Measurements from ENCODE around the gene LARP6. TPM values are rescaled to one million over a fixed set of nuclear protein-coding genes. Genes with fewer than 3 reads are reported as not detected.
"Not testable (repeated sequence)": the region's sequence is repeated elsewhere in the genome, so short reads cannot be mapped to it uniquely, and the experiment has no call there.

Gene LARP6
- 59.1 and 81.5 TPM in 2 replicates for total RNA-seq (2014; rRNA removed; shearing (Covaris generic))

DNA sequence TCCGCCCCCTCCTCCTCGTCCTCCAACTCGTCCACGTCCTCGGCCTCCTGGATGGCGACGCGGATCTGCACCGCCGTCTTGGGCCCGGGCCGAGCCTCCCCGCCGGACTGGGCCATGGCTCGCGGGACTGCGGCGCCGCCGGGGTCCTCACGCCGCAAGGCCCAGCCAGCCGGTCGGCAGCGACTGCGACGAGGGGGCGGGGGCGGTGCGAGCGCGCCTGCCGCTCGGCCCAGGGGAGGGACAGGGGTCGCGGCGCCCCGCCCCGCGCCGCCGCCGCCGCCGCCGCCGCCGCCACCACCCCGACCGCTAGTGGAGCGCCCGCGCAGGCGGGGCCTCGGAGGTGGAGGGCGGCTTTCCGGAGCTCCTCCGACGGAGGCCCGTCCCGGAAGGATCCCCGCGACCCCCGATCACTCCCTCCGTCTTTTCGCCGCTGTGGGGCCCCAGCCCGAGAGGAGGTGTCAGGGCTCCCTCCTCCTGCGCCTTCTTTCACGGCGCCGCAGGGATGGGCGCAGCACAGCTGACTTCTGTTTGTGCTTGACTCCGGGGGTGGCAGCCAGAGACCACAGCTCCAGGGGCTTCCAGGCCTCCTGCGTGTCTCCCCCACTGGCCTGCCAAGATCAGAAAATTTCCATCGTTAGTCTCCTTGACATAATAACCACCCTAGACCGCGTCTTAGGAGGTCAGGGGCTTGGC lies at the start of gene LARP6:
Gene LARP6, minus strand, starts transcription at position 185 of the 693 bp plus-strand sequence. Its CDS starts 69 bp downstream, at position 116.
- Histone ChIP-seq H3K36me3 (peaks cover 38% of the 10 kb centered on the region), H3K27ac (peak within 1 kb of the TSS; percentile 84), H3K4me1 (replicated peaks) (peaks cover 62% of the 10 kb centered on the region), H3K4me3 (peak within 1 kb of the TSS; percentile 99), H3K27me3 (replicated peaks) (no peaks in the 10 kb centered on the region), H3K9me3 (replicated peaks) (no peaks in the 10 kb centered on the region)
- peak; percentile 70 to 71 for DNase-seq (ENCODE audit: low read depth in 1 of 2, low spot score in 2 of 2)

DNA sequence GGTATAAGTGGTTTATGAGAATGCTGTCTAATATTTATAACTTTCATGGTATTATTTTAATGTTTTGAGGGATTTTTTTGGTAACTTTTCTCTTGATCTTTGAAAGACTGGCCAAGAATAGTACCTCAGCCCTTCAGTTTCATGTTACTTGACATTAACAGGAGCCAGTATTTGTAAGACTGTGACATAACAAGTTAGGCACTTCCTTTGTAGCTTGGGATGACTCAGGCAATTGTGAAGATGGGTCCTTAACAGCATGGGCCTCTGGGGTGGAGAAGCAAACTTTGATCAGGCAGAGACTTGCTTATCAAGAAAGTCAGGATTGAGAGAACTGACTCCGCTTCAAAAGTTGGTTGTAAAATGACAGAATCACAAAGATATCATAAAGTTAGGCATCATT lies 48.1 kb upstream of the LARP6 start:
- Histone ChIP-seq H3K4me3 (no peak overlapping the region), H3K27me3 (replicated peaks) (no peaks in the 10 kb centered on the region), H3K4me1 (replicated peaks) (peaks cover 17% of the 10 kb centered on the region), H3K9me3 (replicated peaks) (peaks cover 2% of the 10 kb centered on the region; the same call in 1 of the 2 replicates), H3K27ac (peak overlapping the region; percentile 70), H3K36me3 (peaks cover 7% of the 10 kb centered on the region; the same call in 1 of the 2 replicates)
- peak; percentile 56 to 63 for DNase-seq (ENCODE audit: low read depth in 1 of 2, low spot score in 2 of 2)

GRCh38 chr15:70892912-70893560 lies 39.1 kb upstream of the LARP6 start:
- Histone ChIP-seq H3K4me3 (peak overlapping the region; percentile 79), H3K36me3 (0 out of 2 replicates have a peak, but pooled peaks cover 10% of the 10 kb centered on the region), H3K4me1 (replicated peaks) (peaks cover 16% of the 10 kb centered on the region), H3K9me3 (replicated peaks) (no peaks in the 10 kb centered on the region), H3K27ac (peak overlapping the region; percentile 79), H3K27me3 (replicated peaks) (no peaks in the 10 kb centered on the region)
- DNase-seq (ENCODE audit: low read depth in 1 of 2, low spot score in 2 of 2): no peak

DNA sequence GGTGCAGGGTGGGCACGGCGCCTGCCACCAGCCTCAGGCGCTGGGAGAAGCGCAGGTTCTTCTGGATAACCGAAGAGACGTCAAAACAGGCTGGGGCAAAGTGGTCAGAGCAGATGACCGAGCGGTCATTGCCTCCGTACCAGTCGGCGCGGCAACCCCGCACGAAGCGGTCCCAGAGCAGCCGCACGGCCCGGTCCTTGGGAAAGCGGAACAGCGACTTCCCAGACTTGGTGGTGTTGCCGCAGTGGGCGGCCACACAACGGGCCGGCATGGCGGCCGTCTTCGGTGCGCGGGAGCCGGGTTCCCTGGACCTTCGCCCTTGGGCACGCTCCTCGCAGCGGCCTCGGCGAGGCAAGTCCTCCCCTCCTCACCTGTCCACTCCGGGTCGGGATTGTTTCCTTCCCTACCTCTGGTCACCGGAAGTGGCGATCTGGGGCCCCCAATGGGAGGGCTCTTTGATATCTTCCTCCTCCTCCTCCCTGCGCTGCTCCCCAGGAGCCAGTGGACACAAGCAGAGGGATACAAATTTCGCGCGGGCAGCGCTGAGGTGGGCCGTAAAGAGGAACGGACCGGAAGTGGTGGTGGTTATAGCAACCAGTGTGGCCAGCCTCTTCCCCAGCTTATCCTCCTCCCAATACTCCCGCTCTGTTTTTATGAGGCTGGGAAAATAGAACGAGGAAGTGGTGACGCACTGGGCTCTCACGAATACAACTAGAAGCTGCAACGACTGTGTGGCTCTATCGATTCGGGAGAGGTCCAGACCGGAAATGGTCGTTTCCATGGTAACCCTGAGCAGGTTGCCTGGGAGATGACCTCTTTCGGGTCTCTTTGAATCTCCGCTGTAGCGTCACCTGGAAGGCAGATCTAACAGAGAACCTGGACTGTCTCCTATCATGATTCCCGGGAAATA lies 38.3 kb upstream of the LARP6 start, which contains the start of the genes LRRC49 and THAP10:
Gene LRRC49, plus strand, starts transcription at position 825 of the 910 bp plus-strand sequence. Its CDS starts 69 bp downstream, at position 894.
Gene THAP10, minus strand, starts transcription at position 432 of the 910 bp plus-strand sequence. Its CDS starts 161 bp downstream, at position 271.
- Histone ChIP-seq H3K27me3 (replicated peaks) (no peaks in the 10 kb centered on the region), H3K36me3 (0 out of 2 replicates have a peak, but pooled peaks cover 10% of the 10 kb centered on the region), H3K4me1 (replicated peaks) (peaks cover 16% of the 10 kb centered on the region), H3K27ac (peak within 1 kb of the TSS; percentile 79), H3K4me3 (peak within 1 kb of the TSS; percentile 79), H3K9me3 (replicated peaks) (no peaks in the 10 kb centered on the region)
- peak; percentile 95 to 97 for DNase-seq (ENCODE audit: low read depth in 1 of 2, low spot score in 2 of 2)

GRCh38 chr15:70882361-70882760 lies 28.4 kb upstream of the LARP6 start:
- Histone ChIP-seq H3K4me3 (no peak overlapping the region), H3K36me3 (no peaks in the 10 kb centered on the region), H3K27ac (no peak overlapping the region), H3K9me3 (replicated peaks) (no peaks in the 10 kb centered on the region), H3K4me1 (replicated peaks) (peaks cover 5% of the 10 kb centered on the region), H3K27me3 (replicated peaks) (no peaks in the 10 kb centered on the region)
- no peak for DNase-seq (ENCODE audit: low read depth in 1 of 2, low spot score in 2 of 2)

GRCh38 chr15:70880781-70881180 lies 26.8 kb upstream of the LARP6 start:
- no peak for DNase-seq (ENCODE audit: low read depth in 1 of 2, low spot score in 2 of 2)
- no peaks in the 10 kb centered on the region for H3K9me3 ChIP-seq (replicated peaks)
- no peaks in the 10 kb centered on the region for H3K36me3 ChIP-seq
- no peaks in the 10 kb centered on the region for H3K27me3 ChIP-seq (replicated peaks)
- H3K27ac ChIP-seq: no peak overlapping the region
- H3K4me3 ChIP-seq: no peak overlapping the region
- H3K4me1 ChIP-seq (replicated peaks): peaks cover 5% of the 10 kb centered on the region

- DNase-seq (ENCODE audit: low read depth in 1 of 2, low spot score in 2 of 2): no peak
- Histone ChIP-seq H3K4me3 (no peak overlapping the region), H3K4me1 (replicated peaks) (peaks cover 10% of the 10 kb centered on the region), H3K27me3 (replicated peaks) (no peaks in the 10 kb centered on the region), H3K36me3 (no peaks in the 10 kb centered on the region), H3K9me3 (replicated peaks) (no peaks in the 10 kb centered on the region), H3K27ac (no peak overlapping the region)
Observed at GRCh38 chr15:70879401-70879800, 25.4 kb upstream of the LARP6 start.

- no peak overlapping the region for H3K27ac ChIP-seq
- peaks cover 10% of the 10 kb centered on the region for H3K4me1 ChIP-seq (replicated peaks)
- no peaks in the 10 kb centered on the region for H3K27me3 ChIP-seq (replicated peaks)
- no peak for DNase-seq (ENCODE audit: low read depth in 1 of 2, low spot score in 2 of 2)
- H3K4me3 ChIP-seq: no peak overlapping the region
- no peaks in the 10 kb centered on the region for H3K9me3 ChIP-seq (replicated peaks)
- H3K36me3 ChIP-seq: no peaks in the 10 kb centered on the region
Observed at GRCh38 chr15:70876683-70877082, 22.7 kb upstream of the LARP6 start.

DNA sequence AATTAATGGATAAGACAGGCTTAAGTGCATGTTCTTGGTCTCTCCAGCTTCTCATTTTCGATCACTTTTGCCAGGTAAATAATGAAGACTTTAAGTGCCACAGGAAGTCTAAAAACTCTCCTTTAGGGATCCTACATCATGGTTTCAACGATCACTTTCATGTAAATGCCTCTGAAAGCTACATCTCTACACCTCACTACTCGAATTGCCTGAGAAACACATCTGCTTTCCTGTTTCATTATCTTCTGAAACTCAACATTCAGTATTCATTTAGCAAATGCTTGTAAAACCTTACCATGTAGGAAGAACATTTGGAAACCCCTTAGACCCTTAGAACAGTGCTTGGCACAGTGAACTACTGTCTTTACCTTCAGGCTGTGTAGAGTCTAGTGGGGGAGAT lies 22.1 kb upstream of the LARP6 start:
- no peak overlapping the region for H3K4me3 ChIP-seq
- no peaks in the 10 kb centered on the region for H3K36me3 ChIP-seq
- DNase-seq (ENCODE audit: low read depth in 1 of 2, low spot score in 2 of 2): no peak
- H3K27me3 ChIP-seq (replicated peaks): no peaks in the 10 kb centered on the region
- H3K27ac ChIP-seq: no peak overlapping the region
- H3K9me3 ChIP-seq (replicated peaks): no peaks in the 10 kb centered on the region
- H3K4me1 ChIP-seq (replicated peaks): peaks cover 10% of the 10 kb centered on the region

GRCh38 chr15:70875001-70875782 lies 21.2 kb upstream of the LARP6 start:
- no peak overlapping the region for H3K27ac ChIP-seq
- H3K4me3 ChIP-seq: no peak overlapping the region
- no peaks in the 10 kb centered on the region for H3K9me3 ChIP-seq (replicated peaks)
- peaks cover 17% of the 10 kb centered on the region for H3K4me1 ChIP-seq (replicated peaks)
- no peaks in the 10 kb centered on the region for H3K36me3 ChIP-seq
- peak in 1 of 2 experiments; percentile 37 for DNase-seq (ENCODE audit: low read depth in 1 of 2, low spot score in 2 of 2)
- no peaks in the 10 kb centered on the region for H3K27me3 ChIP-seq (replicated peaks)

- H3K9me3 ChIP-seq (replicated peaks): no peaks in the 10 kb centered on the region
- no peaks in the 10 kb centered on the region for H3K36me3 ChIP-seq
- H3K27ac ChIP-seq: no peak overlapping the region
- no peaks in the 10 kb centered on the region for H3K27me3 ChIP-seq (replicated peaks)
- H3K4me1 ChIP-seq (replicated peaks): peaks cover 30% of the 10 kb centered on the region
- no peak overlapping the region for H3K4me3 ChIP-seq
- DNase-seq (ENCODE audit: low read depth in 1 of 2, low spot score in 2 of 2): no peak
Observed at GRCh38 chr15:70873232-70874054, 19.5 kb upstream of the LARP6 start.

DNA sequence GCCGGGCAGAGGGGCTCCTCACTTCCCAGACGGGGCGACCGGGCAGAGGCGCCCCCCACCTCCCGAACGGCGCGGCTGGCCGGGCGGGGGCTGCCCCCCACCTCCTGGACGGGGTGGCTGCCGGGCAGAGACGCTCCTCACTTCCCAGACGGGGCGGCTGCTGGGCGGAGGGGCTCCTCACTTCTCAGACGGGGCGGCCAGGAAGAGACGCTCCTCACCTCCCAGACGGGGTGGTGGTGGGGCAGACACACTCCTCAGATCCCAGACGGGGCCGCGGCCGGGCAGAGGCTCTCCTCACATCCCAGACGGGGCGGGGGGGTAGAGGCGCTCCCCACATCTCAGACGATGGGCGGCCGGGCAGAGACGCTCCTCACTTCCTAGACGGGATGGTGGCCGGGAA lies 17.5 kb upstream of the LARP6 start:
- not testable (repeated sequence) for H3K9me3 ChIP-seq (replicated peaks); H3K27me3 ChIP-seq (replicated peaks); H3K36me3 ChIP-seq; H3K4me3 ChIP-seq; H3K27ac ChIP-seq
- peaks cover 45% of the 10 kb centered on the region for H3K4me1 ChIP-seq (replicated peaks)
- peak in 1 of 2 experiments; percentile 41 for DNase-seq (ENCODE audit: low read depth in 1 of 2, low spot score in 2 of 2)

All from SJSA1 (cell line).